NCI-H1436 (cell line): Measurements from ENCODE around the gene MAPK1.
"Not testable (repeated sequence)": the region's sequence is repeated elsewhere in the genome, so short reads cannot be mapped to it uniquely, and the experiment has no call there.

Experiments used
- DNase-seq: peaks from one replicate; lab custom pipeline; 2025; lab: John Stamatoyannopoulos, UW

The MAPK1 gene

DNA sequence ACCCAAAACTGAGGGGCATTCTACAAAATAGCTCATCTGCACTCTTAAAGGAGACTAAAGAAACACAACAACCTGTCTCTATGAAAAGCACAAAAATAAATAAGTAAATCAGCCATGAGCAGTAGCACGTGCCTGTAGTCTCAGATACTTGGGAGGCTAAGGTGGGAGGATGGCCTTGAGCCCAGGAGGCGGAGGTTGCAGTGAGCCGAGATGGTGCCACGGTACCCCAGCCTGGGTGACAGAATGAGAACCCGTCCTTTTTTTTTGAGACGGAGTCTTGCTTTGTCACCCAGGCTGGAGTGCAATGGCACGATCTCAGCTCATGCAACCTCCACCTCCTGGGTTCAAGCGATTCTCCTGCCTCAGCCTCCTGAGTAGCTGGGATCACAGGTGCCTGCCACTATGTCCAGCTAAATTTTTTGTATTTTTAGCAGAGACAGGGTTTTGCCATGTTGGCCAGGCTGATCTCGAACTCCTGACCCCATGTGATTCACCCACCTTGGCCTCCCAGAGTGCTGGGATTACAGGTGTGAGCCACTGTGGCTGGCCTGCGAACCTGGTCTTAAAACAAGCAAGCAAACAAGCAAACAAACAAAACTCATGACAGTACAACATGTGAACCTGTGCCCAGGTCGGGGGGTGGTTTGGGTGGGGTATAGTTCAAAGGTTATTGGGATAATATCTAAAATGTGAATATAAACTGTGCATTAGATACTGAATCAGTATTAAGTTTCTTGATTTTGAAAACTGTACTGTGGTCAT, 76.4 kb downstream of the MAPK1 start:
- DNase-seq, result not testable (repeated sequence)

DNA sequence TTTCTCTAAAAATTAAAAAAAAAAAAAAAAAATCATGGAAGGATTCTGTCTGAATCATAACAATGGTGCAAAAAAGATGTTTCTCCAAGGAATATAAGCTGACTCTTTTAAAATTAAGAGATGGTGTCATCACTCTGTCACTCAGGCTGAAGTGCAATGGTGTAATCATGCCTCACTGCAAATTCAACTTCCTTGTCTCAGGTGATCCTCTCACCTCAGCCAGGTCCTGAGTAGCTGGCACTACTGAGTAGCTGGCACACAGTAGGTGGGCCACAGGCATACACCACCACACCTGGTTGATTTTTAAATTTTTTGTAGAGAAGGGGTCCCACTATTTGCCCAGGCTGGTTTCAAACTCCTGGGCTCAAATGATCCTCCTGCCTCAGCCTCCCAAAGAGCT, 77.1 kb downstream of the MAPK1 start:
- DNase-seq, result no peak

DNA sequence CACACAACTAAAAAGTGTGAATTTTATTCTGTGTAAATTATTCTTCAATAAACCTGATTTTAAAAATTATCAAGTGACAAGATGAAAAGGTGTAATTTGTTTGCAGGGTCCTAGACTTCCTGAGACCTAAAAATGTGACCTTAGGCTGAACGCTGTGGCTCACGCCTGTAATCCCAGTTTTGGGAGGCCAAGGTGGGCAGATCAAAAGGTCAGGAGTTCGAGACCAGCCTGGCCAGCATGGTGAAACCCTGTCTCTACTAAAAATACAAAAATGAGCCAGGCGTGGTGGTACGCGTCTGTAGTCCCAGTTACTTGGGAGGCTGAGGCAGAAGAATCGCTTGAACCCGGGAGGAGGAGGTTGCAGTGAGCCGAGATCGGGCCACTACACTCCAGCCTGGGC, 79.9 kb downstream of the MAPK1 start:
- DNase-seq, result not testable (repeated sequence)

DNA sequence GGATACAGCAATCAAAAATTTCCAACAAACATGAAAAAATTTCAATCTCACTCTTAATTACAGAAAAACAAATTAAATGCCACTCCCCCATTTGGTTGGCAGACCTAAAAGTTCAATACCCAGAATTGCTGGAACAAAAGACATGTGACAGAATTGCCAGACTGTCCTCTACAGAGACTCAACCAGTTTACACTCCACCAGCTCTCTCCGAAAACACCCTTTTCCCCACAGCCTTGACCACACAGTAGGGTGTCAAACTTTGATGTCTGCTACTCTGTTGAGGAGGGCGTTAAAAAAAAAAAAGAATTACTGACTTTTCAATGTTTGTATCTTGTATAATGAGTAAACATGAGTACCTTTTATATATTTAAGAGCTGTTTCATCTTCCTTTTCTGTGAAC, 87.2 kb downstream of the MAPK1 start:
- DNase-seq, result no peak

DNA sequence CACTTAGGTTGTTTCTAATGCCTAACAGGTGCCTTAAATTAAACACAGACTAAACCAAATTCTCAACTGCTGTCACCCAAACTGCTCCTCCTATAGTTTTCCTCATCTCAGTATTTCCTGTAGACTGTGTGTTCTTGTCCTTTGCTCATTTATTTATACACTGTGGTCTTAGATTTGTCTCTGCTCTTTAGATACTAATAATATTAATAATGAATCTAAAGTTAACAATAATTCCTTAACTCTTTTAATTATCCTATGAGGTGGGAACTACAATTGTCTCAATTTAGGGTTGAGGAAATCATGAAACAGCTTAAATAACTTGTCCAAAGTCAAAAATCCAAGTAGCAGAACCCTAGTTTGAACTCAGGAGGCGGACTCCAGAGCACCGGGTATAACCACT, 88.0 kb downstream of the MAPK1 start:
- DNase-seq, result no peak

DNA sequence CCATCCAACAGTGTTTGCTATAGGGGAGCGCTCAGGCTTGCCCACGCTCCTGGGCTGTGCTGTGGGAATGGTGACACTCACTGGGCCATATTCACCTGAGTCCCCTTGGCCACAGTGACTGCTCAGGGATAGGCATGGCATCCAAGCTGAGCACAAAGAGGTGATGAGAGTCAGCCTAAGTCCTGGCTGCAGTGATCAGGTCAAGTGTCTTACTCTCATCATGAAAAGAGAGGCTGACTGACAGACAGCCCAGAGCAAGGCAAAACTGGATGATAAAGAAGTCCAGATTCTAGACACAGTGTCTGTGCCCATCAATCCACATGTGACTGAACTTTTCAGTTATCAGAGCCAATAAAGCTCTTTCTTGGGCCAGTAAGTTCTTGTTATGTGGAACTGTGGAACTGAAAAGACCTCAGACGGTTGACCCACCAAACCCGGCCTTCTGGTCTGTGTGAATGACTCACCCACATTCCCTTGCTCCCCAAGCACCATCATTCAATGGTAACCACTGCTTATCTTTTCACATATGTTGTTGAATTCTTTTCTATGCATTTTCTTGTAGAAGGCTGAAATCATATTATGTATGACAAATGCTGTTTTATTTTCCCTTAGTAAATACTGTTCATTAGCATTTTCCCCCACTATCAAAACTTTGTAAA, 88.6 kb downstream of the MAPK1 start:
- DNase-seq, result no peak

DNA sequence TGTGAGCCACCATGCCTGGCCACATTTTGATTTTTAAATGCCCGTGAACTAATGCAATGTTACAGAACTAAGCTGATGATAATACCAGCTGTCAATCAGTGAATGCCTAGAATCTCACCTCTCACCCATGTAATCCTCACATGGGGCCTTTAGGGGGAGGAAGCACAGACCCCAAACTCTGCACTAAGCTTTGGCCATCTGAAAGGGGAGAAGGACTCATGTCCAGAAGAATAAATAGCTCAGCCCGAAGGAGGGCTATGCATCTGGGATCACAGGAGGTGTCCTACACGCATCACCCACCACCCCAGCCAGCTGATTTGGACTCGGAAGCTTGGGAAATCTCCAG, 95.8 kb downstream of the MAPK1 start:
- no peak for DNase-seq

DNA sequence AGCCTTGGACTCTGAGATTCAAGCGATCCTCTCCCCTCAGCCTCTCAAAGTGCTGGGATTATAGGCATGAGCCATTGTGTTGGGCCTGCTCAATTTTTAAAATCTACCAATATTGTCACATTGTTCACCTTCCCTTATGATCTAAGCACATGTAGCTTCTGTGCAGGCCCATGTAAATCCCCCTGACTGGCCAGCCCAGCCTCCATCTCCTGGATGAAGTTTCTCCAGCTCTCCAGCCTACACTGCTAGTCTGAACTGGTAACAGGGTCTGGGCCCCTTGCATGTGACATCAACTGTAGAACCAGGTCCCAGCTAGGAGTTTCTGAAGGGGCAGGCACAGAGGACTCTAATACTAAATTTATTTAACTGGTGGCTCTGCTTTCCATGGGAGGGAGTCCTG, 99.0 kb downstream of the MAPK1 start:
- DNase-seq, result no peak

DNA sequence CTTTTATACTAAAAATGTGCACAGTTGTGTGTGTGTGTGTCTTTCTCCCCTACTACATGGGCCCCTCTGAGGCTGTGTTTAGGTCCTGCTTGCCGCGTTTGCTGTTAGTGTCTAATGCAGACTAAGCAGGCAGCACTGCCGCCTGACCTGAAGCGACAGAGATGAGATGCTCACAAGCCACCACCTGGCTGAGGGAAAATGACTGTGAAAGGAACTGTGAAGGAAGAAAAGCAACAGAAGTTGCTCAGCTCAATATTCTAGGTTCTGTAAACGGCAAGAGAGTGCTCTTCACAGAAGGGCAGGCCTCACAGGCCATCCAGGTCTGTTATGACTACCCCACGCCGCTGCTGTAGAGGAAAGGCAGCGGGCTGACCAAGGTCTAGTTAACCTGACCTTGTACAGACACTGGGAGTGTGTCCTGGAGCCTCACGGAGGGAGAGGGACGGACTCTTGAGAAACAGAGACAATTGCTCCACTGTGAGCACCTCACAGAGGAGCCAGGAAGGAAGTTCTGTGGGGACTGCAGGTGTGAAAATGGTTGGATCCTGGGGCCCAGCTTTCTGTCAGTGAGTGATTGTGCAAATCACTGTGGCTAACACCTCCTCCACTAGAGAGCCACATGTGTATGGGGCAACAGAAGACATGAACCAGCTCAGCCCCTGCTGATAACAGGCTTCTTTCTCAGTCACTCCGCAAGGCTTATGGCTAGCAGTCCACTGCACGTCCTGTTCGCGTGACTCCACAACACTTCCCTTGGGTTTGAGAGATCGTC, 100.6 kb downstream of the MAPK1 start:
- DNase-seq, result no peak

DNA sequence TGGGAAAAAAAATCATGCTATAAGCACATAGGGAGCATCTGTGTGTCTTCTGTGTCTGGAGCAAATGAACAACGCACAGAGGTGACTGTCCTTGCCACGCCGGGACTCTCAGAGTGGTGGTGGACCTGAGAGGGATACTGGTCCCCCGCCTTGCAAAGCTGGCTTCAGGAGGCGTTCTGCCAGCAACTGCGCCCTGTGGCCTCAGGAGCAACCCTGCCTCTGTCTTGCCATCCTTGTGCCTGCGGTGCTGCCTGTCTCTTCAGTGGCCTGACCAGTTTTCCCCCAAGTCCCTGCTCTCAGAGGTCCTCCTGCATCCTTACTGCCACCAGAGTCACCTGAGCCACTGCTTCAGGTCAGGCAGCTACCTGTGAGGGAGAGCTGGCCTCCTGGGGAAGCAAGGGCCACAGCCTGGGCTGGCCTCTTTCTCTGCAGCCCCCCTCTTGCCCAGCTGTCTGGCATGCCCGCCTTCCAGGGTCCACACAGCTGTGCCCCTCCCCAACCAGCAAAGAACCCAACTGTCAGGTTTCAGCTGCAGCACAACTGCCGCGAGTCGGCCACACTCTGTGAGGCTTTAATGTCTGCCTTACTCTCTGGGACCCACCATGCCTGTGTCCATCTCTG, 101.4 kb downstream of the MAPK1 start:
- DNase-seq, result no peak

DNA sequence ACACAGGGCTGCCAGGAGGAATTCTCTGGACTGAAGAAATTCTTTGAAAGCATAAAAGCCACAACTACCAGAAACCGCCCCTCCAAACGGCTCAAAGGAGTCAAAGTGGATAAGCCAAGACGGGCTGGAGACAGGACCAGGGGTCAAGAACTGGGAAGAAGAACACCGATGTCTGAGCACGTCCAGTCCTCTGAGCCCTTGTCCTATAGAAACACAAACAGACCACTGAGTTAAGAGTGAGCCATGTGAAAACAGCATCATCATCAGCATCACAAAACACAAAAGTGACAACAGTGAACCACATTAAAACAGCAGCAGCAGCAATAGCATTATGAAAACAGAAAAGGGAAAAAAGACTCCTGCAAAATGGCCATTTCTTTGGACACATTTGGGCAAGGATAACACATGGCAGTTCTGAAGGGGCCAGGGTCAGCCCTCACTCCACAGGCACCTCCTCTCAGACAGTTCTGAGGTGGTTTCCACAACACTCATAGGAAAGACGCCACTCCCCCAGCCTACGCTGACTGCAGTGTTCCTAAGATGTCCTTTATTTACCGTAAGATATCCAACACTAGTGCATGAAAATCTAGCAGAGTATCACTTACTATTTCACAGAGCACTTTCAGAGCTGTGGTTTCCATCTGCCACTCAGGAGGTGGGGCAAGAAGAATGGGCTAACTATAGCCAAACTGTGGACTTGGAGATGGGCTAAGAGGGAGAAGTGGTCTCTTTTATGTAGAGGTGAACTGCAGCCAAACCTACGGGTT, 103.2 kb downstream of the MAPK1 start:
- no peak for DNase-seq

DNA sequence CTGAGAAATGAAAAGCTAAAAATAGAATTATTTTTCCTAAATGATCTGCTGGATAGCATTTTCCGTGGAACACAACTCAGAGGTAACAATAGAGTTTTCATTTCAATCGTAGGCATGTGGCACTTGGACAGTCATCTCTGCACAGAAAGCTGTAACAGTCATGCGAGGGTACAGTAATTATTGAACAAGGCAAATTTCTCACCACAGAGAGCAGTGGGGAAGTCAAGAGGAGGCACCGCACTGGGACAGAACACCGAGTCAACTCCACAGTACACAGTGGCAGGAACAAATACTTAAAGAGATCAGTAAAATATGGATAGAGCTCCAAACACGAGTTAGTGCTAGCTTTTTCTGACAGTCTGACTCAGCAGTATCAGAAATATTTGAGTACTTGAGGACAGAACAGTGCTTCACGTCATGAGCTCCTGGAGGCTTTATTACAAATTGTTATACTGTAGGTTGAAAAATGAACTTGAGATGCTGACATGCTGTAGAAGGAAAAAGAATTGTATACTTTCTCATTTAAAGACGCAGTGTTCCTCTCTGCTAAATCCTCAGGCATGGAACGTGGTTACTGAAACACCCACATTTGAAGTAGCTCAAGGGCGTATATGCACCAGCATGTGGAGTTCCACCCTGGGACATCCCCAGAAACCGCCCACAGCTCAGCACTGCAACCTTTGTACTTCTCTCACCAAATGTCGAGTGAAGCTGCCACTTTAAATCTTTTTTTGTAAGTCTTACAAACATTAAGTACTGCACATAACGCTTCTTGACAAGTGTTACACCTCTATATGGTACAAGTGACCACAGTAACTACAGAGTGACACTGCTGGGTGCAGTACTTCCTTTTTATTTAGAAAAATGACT, 104.5 kb downstream of the MAPK1 start:
- DNase-seq, result no peak

DNA sequence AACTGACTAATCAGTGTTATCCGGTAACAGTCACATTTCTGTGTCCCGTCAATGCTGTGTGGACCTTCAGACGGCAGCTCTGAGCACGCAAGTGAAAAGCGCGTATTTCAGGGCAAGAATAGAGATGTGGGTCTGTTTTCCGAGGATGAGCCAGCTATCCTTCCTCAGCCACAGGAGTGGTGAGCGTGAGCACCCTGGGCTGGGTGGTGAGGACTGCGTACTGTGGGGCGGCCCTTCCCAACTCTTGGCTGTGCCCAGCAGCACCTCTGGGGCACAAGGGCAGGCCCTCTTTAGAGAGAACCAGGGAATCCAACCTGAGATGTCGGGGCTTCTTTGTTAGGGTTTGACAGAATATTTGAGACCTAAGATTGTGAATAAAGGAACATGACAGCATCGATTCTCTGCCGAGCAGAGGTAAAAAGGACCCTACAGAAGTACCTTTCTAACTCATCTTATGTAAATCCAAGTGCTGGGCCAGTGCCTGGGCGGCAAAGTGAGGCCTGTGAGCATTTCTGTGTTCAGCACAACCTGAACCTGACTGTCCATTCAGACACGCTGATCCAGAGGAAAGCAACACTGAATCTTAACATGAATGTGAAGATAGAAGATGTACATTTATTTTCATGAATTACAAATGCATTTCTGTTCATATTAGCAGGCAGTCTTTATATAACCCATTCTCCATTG, 105.3 kb downstream of the MAPK1 start:
- DNase-seq, result no peak

DNA sequence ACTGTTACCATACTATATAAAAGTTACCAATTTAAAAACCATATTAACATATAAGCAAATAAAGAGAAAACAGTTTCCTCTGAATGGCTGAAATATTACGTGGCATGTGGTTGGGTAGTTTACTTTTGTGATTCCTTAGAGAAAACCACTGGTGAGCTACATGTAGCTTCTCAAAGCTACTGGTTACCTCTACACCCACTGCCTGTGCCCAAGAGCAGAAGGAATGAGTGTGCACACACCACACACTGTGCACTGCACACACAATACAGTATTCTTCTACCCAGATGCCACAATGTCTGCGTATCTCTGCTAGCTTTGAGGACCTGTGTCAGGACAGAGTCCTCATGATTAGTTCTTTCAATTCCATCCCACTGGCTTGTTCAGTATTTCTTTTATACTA, 106.4 kb downstream of the MAPK1 start:
- no peak for DNase-seq

DNA sequence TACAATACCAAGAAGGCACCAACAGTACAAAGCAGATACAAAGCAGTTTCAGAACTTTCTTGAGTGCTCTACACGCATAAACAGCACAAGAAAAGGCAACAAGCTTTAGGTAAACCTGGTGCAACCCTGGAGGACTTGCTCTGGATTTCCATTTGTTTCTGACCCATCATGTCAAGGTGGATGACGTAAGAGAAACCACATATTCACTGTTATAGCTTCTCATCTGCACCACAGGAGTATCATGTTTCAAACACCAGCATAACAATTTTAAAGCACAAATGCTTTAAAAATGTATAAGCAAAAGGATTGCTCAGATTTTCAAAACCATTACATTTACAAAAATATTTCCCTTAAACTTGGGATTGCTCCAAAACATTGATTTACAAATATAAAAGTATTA, 106.8 kb downstream of the MAPK1 start:
- no peak for DNase-seq

DNA sequence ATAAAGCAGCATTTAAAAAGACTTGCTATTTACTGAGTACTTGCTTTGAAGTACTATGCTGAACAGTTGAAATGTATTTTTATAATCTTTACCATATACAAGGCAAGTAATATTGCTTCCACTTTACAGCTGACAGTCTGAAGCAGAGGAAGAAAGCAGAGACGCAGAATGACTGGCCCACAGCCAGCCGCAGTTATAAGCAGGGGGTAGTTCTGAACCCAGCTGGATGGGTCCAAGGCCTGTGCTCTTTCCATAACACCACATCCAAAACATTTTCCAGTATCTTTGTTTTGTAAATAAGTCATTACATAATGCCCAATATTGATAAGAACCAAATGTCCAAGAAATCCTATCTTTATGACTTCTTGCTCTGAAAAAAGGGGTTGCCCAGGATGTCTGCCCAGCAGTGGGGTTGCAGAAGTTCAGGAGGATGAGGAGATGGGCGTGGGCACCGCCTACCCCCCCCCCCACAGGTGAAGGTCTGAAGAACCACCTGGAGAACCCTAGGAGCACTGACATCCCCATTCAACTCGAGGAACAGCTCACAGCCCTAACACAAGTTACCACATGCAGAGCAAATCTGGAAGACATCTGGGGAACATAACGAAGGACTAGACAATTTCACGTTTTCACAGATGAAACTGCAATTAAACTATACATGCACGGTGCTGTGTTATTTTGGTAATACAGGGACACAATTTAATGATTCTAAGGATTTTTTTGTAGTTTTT, 107.6 kb downstream of the MAPK1 start:
- DNase-seq, result no peak

DNA sequence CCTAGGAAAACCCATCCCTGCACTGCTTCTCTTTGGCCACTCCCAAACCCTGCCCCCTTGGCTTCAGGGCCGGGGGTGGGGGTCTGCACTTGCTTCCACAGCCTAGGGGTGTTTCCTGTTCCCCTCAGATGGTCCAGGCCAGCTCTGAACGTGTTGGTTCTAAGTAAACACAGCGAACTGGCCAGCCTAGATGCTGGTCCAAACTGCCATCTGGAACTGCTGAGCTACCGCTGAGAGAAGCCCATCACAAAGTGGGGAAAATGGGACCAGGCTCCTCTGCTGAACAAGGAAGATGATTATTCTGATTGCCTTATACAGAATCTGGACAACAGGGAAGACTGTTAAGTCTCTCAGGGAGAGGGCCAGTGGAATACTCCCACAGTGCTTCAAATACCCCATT, 108.4 kb downstream of the MAPK1 start:
- DNase-seq, result no peak

DNA sequence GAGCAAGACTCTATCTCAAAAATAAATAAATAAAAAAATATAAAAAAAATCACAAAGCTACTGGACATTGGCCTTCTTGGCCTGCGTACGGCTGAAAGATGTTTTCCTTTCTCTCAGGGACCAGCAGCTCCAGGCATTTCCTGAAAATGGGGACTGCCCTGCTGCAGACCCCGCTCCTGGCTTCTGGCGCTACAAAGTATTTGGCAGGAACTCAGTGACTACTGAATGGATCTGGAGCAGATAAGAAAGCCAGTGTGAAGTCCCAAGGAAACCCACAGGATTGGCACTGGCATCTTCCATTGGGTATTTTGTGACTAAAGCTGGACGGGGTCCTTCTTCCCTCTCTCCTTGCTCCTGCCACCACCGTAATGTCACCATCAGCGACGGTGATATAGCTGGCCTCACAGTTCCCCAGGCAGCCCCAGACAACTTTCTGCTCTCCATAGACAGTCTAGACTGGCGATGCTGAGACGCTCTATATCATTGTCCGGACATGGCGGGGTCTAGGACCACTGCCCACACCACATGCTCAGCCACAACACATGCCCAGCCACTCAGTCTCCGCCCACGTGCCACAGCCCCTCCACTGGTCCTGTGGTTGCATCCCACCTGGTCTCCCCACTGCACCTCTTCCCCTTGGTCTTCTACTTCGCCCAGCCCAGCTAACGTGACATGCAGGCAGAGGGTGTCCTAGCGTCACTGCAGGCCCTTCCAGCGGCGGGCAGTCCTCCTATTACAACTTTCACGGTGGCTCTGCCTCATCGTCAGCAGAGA, 109.2 kb downstream of the MAPK1 start:
- no peak for DNase-seq

DNA sequence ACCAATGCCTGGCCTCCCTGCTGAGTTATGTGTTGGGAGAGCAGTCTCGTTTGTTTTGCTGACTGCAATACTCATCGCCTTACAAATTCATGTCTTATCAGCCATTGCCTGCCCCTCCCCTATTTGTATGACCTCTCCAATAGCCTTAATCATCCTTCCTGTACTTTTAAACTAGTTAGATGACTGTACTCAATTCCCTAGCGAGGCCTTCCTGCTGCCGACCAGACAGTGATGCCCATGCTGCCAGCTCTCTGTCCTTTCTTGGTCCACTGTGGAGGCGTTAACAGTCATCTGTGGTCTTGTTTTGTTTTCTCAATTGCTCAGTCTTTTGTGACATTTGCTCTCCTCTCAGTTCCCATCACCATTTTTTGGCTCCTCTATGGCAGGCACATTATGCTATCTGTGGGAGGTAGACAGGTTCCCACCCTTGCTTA, 111.6 kb downstream of the MAPK1 start:
- DNase-seq, result no peak
